Epithelial cell of proximal tubule (primary cell): ENCODE measurements around the gene KIF1B. TPM values are rescaled to one million over a fixed set of nuclear protein-coding genes. Genes with fewer than 3 reads are reported as not detected.

Experiments used
- DNase-seq: peaks from one replicate; pipeline ENCODE4 v3.0.0-alpha.2; 2011; ENCODE audit warnings: low read depth
- H3K4me3 ChIP-seq: 2 replicates; pipeline ENCODE4 v1.5.1; 2011; ENCODE audit warnings: low read depth, mild to moderate bottlenecking, low read length
- total RNA-seq: library from RNA; depleted of rRNA; stranded (reverse); fragments of >200 nt; gene quantifications from 2 replicates; pipeline ENCODE4 v1.2.3, GENCODE V29; 2015
- TF ChIP-seq, protein P1 (sequence below): conservative IDR thresholded peaks from 2 replicates; pipeline ENCODE4 v1.5.1; 2012; ENCODE audit warnings: low read depth, mild to moderate bottlenecking, low read length

Gene KIF1B
- total RNA-seq, 1 donor from 2014 or later: 20.9 TPM

GRCh38 chr1:10267319-10267718, 56.9 kb downstream of the KIF1B start:
- no peak overlapping the region for H3K4me3 ChIP-seq
- TF ChIP-seq, protein P1, sequence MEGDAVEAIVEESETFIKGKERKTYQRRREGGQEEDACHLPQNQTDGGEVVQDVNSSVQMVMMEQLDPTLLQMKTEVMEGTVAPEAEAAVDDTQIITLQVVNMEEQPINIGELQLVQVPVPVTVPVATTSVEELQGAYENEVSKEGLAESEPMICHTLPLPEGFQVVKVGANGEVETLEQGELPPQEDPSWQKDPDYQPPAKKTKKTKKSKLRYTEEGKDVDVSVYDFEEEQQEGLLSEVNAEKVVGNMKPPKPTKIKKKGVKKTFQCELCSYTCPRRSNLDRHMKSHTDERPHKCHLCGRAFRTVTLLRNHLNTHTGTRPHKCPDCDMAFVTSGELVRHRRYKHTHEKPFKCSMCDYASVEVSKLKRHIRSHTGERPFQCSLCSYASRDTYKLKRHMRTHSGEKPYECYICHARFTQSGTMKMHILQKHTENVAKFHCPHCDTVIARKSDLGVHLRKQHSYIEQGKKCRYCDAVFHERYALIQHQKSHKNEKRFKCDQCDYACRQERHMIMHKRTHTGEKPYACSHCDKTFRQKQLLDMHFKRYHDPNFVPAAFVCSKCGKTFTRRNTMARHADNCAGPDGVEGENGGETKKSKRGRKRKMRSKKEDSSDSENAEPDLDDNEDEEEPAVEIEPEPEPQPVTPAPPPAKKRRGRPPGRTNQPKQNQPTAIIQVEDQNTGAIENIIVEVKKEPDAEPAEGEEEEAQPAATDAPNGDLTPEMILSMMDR: no peak

DNA sequence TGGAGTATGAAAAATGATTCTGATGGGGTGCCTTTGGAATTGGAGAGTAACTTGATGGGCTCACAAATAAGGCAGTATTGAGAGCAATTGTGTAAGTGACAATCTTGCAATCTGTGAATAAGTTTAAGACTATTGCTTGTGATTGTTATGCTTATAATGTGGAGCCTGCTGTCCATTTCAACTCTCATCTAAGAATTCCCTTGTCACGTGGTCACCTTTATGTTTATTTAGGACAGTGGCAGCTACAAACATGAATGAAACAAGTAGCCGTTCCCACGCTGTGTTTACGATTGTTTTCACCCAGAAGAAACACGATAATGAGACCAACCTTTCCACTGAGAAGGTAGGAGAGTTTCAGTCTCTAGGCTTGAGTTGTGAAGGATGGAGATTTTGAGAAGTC, 57.6 kb downstream of the KIF1B start:
- TF ChIP-seq, protein P1: no peak
- no peak overlapping the region for H3K4me3 ChIP-seq

More at GRCh38 chr1:10267319-10267718, 56.9 kb downstream of the KIF1B start:
- no peak for DNase-seq

GRCh38 chr1:10271090-10271489, 60.7 kb downstream of the KIF1B start:
- TF ChIP-seq, protein P1: no peak
- H3K4me3 ChIP-seq: no peak overlapping the region
- no peak for DNase-seq

More for the DNA sequence above, 57.6 kb downstream of the KIF1B start:
- DNase-seq: no peak

GRCh38 chr1:10271869-10272268, 61.5 kb downstream of the KIF1B start:
- TF ChIP-seq, protein P1: no peak
- DNase-seq: no peak
- no peak overlapping the region for H3K4me3 ChIP-seq

DNA sequence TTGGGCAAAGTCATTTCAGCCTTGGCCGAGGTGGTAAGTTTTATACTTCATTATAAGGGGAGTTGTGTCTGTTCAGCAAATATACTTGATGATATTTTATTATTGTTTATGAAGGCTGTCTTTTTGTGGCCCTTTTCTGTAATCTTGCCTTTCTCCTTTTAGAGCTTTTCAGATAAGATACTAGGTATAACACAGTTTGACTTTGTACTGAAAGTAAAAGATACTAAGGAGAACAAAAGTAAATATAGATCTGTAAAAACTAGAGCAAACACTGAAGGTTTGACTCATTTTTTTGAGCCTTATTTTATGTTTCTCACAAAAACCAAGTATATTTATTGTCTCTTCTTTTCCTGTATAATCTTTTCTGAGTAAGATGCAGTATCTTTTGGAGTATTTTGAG, 61.9 kb downstream of the KIF1B start:
- TF ChIP-seq, protein P1: no peak
- H3K4me3 ChIP-seq: no peak overlapping the region
- no peak for DNase-seq

DNA sequence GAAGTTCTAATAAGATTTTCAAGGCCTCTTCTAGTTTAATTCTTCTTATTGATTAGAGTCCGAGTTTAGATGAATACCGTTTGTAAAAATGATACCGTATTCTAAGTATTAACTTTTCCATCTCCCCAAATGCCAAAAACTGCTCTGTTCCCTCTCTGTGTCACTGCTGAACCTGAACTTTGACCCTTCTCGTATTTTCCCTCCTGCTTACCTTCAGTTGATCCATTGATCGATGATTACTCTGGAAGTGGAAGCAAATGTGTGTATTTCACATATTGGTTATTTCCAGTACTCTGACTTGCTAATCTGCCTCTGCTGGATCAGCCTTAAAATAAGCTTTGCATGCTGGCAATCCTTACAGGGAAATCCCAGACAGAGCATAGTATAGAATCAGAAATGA, 68.5 kb downstream of the KIF1B start:
- no peak for DNase-seq
- TF ChIP-seq, protein P1: no peak
- H3K4me3 ChIP-seq: no peak overlapping the region

DNA sequence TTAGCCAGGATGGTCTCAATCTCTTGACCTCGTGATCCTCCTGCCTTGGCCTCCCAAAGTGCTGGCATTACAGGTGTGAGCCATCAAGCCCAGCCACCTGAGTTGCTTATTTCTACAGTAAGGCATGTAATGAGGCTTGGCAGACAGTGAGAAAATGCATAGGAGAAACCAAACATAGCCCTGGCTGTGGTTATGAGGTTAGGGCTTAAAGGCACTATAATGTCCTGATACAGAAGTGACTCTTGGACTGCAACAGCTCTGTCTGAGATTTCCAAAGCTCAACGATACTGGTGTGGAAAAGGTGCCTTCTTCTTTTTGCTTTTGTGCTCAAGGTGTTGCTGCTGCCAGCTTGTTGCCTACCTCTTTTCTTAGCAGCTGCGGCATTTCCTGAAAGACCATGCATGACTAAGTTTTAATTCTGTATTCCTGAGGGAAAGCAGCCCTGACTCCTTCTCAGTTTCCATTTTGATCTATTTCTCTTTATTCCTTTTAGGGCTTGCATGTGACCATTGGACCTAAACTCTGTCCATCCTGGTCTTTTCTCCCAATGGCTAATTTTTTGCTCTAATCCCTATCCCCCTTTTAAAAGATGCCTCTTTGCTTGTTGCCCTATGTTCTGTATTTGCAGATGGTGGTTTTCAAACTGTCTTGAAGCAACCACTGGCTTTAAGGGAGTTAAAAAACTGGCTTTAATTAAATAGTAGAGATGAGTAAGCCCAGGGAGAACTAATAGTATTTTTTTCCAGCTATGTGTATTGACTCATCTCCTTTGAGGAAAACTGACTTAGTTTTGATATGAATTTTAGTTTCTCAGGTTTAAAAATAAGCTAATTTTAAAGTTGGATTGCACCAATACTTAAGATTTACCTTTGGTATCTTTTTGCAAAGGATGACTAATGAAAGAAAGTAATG, 70.3 kb downstream of the KIF1B start:
- TF ChIP-seq, protein P1: no peak
- no peak for DNase-seq
- no peak overlapping the region for H3K4me3 ChIP-seq
